EL (cell line): ENCODE results near the gene ILKAP.
A peak's percentile ranks its signal among the peaks of the same experiment; 100 is the strongest.

Experiments used
- DNase-seq: peaks from one replicate; pipeline ENCODE4 v3.0.0-alpha.2; 2016

The ILKAP gene

DNA sequence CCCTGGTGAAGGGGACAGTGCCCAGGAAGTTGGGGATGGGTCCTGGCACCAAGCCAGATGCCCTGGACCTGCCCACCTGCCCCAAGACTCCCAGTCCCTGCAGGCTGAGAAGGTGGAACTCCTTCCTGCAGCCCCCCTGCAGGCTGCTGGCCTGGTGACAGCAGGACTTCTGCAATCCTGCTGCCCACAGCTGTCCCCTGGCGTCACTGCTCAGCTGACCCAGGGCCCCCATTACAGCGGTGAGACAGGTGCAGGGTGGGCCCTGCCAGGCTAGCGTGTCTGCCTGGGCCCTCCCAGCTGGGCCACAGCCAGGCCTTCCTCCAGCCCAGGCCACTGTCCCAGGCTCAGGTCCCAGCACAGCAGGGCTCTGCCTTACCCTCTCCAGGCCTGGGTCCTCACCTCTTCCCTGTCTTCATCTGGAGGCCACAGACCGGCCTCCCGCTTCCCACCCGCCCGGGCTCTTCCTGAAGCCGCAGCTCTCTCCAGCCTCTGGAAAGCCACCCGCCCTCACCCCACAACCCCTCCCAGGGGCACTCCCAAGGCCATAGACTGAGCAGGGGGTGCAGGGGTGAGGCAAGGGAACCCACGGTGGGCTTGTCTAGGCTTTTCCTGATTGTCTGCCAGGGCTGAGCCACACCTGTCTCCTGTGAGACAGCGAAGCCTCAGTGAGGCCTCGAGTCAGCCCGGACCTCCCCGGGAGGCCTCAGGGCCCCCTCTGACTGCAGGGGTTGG, 53.5 kb downstream of the ILKAP start:
- no peak for DNase-seq

DNA sequence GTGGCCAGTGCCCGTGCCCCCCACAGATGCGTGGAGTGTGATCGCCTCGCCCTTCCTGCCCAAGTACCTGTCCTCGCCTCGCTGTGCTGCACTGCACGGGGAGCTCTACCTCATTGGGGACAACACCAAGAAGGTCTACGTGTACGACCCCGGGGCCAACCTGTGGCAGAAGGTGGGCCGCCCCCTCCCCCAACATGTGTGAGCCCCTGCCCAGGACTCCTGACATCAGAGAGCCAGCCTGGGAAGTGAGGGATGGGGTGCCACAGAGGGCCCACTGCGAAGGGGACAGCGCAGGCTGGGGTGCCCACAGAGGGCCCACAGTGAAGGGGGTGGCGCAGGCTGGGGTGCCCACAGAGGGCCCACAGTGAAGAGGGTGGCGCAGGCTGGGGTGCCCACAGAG, 54.5 kb downstream of the ILKAP start:
- no peak for DNase-seq

DNA sequence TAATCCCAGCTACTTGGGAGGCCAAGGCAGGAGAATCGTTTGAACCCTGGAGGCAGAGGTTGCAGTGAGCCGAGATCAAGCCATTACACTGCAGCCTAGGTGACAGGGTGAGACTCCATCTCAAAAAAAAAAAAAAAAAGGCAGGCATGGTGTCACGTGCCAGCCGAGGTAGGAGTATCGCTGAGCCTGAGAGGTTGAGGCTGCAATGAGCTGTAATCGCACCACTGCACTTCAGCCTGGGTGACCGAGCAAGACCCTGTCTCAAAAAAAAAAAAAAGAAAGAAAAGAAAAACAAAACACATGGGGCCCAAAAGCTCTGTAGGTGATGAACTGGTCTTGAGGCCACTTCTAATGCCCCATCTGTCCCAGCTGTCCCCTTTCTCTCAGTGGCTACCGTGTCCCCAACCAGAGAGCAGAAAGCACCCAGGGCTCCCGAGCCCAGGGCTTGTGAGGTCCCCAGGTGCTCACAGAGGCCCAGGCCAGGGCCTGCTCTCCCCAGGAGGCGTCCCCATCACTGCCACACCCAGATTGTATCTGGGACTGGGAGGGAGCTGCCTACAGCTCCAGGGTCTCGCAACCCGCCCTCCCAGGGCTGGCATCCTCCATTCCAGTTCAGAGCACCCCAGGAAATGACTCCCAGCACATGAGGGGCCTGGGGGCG, 56.5 kb downstream of the ILKAP start:
- no peak for DNase-seq

DNA sequence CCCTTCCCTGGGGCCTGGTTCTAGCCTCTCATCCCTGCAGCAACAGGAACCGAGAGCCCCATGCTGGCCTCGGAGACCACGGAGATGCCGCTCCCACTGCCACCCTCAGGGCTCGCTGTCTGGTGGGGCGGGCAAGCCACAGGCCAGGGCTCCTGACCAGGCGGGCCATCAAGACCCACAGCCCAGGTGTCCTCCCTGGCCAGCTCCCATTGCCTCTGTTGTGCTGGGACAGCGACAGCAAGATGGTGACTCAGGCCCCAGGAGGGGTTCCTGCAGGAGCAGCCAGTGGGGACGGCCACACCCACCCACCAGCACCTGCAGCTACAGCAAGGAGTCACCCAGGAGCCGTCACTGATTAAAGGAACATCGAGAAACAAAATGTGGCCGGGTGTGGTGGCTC, 57.6 kb downstream of the ILKAP start:
- DNase-seq, result no peak

DNA sequence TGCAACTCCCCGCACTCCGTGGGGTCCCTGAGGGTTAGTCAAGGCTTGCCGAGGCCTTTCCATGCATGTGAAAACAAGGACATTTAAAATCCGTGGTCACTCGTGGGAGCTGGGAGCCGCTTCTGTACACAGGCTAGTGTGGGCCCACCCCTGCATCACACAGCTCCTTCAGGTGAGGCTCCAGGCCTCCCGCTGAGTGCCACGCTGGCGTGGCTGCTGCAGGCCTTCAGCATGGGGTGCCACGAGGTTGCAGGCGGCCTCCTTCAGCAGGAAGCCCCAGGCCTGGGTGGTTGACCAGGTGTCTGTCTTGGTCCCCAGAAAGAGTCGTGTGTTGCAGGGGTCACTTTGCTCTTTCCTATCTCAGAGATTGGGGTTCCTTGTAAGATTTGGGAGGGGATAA, 58.4 kb downstream of the ILKAP start:
- DNase-seq, result no peak

DNA sequence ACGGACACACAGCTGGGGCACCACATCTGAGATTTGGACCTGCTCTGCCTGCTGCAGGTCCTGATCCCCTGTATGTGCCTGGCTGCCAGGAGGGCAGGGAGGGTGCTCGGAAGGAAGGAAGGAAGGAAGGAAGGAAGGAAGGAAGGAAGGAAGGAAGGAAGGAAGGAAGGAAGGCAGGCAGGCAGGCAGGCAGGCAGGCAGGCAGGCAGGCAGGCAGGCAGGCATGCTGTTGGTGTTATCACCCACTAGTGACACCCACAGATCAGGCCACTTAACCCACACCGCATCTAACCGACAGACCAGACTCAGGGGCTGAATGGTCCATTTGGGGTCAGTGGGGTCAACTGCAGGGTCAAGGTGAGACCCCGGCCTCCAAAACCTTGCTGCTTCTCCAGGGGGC, 59.2 kb downstream of the ILKAP start:
- DNase-seq, result no peak

DNA sequence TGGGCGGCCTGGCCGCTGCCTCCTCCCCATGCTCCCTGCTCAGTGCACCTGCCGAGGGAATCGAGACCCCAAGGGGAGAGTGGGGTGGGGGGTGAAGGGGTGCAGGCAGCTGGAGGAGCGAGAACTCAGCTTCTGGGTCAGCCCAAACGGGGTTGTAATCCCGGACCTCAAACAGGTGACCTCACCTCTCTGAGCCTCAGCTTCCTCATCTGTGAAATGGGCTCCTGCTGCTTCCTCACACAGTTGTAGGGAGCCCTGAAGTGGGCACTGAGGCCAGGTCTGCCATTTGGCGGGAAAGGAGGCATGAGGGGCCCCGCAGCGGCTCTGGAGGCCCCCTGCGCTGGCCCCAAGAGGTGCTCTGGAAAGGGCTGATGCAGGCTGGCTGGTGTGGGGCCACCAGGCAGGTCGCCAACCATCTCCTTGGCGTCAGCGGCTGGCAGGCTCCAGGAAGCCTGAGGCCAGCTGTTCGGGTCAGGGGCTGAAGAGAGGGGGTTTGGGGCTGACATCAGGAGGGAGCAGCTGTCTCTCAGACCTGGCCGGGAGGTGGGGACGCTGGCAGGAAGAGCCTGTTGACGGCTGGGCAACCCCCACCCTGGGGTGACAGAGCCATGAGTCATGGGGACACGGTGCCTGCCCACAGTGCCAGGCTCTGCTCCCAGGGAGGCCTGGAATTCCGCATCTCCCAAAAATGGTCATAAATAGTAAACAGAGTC, 60.1 kb downstream of the ILKAP start:
- peak; percentile 86 for DNase-seq

DNA sequence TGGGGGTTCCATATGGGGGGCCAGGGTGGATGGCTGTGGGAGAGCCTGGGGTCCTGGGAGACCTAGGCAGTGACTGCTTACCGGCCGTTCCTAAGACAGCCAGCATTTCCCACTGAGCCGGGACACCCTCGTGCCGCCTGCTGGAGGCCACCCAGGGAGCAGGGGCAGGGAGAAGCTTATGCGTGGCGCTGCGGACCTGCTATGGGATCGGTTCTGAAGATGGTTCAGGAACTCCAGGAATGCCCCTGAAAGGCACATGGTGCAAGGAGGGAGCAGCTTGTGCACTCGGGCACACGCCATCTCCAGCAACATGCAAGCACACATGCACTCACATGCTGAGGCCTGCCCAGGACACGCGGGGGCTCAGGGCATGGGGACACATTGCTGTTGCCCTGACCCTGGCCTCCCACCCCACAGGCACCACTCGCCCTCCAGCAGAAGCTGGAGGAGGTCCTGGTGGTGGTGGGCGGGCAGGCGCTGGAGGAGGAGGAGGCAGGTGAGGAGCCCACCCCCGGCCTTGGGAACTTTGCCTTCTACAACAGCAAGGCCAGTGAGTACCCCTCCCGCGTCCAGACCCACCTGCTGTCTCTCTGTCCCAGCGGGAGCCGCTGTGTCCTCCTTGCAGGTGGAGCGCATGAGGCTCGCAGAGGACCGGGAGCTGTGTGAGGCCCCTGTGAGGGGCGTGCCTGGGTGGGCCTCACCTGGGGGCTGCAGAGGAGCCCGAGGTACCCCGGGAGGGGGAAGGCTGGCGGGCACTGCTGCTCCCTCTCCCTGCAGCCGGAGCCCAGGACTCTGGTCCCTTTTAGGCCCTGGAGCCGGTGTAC, 60.9 kb downstream of the ILKAP start:
- DNase-seq, result peak; percentile 11

DNA sequence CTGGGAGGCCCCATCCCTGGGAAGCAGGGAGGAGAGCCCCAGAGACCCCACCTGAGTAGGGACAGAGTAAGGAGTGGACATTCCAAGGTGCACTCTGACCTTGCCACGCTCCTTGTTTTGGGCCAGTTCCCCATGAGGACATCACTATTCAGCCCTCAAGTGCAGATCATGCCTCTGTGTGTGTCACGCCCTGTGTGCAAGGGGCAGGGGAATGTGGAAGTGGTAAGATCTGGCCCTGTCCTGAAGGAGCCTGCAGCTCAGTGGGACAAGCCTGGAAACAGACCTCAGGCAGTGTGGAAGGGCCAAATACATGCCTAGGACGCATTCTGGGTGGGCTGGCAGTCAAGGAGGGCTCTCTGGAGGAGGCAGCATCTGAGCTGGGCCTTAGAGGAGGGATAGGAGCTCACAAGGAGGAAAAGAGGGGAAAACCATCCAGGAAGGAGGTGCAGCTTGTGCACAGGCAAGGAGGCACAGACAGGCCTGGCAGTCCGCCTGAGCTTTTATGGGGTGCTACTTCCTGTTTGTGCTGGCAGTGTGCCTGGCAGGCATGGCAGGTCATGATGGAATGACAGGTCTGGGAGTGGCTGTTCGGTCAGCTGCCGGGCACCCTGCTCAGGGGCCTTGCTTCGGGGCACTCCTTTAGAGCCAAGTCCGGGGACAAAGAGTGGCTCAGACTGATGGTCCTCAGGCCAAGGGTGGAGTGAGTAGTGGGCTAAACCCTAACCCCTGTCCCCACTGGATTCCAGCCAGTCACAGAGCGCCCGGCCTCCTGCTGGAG, 61.8 kb downstream of the ILKAP start:
- peak; percentile 73 for DNase-seq

DNA sequence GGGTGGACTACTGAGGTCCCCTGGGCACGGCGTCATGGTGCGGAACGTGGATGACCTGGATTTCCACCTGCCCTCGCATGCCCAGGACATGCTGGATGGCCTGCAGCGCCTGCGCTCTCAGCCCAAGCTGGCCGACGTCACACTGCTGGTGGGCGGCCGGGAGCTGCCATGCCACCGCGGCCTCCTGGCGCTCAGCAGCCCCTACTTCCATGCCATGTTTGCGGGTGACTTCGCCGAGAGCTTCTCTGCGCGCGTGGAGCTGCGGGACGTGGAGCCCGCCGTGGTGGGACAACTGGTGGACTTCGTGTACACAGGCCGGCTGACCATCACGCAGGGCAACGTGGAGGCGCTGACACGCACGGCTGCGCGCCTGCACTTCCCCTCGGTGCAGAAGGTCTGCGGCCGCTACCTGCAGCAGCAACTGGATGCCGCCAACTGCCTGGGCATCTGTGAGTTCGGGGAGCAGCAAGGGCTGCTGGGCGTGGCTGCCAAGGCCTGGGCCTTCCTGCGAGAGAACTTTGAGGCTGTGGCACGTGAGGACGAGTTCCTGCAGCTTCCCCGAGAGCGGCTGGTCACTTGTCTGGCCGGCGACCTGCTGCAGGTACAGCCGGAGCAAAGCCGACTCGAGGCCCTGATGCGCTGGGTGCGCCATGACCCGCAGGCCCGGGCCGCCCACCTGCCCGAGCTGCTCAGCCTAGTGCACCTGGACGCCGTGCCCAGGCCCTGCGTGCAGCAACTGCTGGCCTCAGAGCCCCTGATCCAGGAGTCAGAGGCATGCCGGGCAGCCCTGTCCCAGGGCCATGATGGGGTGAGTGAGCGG, 62.6 kb downstream of the ILKAP start:
- no peak for DNase-seq

DNA sequence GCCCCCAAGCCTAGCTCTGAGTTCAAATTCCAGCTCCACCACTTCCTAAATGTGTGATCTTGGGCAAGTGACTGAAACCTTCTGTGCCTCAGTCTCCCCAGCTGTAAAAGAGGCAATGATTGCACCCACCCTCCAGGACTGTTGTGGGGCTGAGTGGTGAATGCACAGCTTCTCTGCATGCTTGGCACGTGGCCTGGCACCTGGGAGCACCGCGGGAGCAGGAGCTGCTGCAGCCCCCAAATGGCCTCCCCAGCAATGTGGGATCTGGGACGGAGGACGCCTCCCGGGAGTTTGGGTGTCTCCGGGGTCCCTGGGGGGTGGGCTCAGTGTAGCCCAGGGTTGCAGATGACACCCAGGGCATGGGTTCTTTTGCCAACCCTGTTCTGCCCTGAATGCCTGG, 63.5 kb downstream of the ILKAP start:
- no peak for DNase-seq

DNA sequence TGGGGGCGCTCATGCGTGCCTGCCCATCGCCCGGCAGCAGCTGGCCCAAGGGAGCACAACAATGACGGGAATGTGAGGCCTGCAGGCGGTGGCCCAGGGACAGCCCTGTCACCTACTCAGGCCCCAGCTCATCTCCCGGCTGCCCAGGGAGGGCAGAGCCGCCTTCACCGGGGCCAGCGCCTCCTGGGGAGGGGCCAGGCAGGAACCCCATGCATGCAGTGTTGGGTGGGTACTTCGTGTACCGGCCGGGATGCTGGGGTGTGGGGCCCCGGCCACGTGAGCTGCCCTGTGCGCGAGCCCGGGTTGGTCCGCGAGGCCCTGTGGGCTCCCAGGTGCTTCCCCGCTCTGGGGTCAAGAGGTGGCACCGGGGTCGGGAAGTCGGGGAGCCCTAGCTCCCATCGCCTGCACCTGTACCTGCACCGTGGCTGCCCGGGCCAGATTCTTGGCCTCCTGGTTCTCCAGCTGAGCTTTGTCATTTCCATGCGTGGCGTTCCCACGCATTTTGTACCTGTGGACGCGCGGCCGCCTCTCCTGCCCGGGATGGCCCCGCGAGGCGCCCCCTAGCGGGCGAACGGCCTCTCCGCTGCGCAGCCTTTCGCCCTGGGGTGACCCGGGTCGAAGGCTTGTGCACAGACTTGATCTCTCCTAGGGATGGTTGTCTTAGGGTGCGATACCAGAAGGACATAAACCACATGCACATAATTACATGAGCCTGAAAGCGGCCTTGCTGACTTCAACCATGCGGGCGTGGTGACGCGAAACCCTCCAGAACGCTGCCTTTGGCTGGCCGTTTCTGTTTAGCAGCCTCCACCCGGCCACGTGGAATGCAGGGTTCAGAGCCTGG, 64.1 kb downstream of the ILKAP start:
- no peak for DNase-seq

DNA sequence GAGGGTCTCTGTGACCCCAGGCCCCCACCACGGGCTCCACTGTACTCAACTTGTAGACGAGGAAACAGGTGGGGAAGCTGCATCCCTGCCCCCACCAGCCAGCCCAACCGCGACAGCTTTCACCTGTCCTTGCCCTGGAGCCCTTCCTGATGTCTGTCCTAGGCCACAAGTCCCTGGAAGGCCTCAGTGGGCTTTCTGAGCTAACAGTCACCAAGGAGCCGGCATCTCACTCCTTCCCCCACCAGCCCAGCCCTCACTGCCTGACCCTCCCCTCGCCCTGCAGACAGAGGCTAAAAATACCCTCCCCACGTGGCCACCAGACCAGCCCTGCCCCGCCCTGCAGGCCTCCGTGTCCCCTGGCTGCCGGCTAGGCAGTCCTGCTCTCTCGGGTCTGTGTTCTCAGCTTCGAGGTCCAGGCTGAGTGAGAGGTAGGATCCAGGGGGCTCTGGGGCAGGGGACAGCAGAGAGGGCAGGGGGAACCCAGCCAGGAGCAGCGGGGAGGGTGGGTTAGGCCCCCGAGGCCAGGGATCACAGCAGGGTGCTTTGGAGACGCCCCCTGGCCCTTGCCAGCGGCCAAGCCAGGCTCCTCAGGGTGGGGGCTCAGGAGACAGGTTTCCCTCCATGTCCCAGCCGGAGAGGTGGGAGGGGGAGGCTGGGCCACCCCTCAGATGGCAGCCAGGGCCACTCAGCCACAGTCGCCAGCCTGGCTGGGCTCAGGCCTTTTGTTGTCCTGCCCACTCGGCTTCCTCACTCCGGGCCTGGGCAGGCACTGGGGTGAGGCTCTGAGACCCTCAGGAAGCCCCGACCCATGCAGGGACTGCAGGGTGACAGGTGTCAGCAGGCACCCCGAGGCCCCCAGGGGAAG, 64.9 kb downstream of the ILKAP start, which contains the start of gene KLHL30:
TSS of gene KLHL30 (plus strand) at position 338 of the 865 bp plus-strand sequence. CDS start 2,087 bp downstream, outside the sequence.
- no peak for DNase-seq

DNA sequence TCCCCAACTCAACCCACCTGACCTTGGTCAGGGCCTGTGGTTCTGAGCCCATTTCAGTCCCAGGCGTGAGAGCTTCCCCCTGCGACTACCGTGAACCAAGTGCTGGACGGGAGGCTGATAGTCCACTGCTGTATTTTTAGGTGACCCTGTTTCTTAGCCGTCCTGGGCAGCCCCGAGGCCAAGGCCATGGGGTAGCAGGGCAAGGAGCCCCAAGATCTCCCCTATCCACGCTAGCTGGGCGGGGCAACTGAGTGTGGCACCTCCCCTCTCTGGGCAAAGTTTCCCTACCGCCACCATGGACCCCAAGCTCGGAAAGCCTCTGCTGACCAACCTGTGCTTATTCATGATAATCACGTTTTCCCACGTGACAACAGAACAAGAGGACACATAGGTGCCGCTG, 65.6 kb downstream of the ILKAP start:
- no peak for DNase-seq

DNA sequence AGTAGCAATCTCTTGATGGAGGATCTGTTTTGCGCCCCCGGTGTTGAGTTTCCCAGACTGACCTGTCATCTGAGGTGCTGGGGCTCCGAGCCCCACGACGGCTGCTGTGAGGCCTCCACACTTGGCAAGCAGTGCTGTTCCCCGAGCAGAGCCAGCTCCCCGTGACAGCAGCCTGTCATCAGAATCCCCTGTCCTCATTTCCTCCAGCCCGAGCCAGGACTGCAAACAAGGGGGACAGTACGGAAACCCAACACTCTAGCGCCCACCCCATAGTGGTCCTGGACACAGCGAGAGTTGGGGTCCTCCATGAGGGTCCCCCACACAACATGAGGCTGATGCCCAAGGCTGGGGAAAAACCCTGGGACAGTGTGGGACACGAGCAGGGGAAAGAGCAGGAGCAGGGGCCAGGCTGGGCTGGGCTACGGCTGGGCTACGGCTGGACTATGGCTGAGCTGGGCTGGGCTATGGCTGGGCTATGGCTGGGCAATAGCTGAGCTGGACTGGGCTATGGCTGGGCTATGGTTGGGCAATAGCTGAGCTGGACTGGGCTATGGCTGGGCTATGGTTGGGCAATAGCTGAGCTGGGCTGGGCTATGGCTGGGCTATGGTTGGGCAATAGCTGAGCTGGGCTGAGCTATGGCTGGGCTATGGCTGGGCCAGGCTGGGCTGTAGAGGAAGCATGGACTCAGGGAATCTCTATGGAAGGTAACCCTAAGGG, 66.5 kb downstream of the ILKAP start:
- DNase-seq, result peak; percentile 67

DNA sequence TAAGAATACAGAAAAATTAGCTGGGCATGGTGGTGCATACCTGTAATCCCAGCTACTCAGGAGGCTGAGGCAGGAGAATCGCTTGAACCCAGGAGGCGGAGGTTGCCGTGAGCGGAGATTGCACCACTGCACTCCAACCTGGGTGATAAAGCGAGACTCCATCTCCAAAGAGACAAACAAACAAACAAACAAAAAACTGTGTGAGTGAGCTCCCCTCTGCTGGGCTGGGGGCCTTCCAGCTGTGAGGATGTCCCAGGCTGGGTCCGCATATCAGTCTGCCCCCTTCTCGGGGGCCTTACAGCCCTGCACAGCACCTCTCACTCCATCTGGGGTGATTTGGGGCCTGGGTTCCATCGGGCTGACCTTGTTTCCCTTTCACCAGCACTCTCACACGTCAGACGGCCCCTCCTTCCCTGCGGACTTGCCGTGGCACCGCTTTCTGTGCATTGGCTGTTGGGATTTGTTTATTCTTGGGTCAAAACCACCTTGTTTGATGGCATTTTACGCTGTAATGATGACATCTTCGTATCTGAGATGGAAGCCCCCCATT, 67.8 kb downstream of the ILKAP start:
- no peak for DNase-seq

DNA sequence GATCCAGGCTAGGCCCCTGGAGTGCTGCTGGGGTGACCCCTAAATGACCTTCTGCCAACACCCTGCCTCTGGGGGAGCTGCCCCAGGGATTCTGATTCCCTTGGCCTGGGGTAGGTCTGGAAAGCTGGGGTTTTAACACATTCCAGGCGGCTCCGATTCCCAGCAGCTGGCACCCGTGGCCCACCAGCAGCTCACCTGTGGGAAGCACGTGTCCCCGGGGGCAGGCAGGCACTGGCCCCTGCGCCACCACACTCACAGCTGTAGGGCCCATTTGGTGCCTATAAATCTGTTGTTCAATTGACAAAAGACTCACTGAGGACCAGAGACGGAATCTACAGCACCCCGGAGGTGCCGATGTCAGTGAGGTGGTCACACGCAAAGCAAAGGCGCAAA, 69.1 kb downstream of the ILKAP start:
- no peak for DNase-seq
